Measurements from ENCODE around the gene PRAC1. TPM values are rescaled to one million over a fixed set of nuclear protein-coding genes. Genes with fewer than 3 reads are reported as not detected.

PRAC1 gene
- total and polyA plus RNA-seq, 12 donors, result not detected

DNA sequence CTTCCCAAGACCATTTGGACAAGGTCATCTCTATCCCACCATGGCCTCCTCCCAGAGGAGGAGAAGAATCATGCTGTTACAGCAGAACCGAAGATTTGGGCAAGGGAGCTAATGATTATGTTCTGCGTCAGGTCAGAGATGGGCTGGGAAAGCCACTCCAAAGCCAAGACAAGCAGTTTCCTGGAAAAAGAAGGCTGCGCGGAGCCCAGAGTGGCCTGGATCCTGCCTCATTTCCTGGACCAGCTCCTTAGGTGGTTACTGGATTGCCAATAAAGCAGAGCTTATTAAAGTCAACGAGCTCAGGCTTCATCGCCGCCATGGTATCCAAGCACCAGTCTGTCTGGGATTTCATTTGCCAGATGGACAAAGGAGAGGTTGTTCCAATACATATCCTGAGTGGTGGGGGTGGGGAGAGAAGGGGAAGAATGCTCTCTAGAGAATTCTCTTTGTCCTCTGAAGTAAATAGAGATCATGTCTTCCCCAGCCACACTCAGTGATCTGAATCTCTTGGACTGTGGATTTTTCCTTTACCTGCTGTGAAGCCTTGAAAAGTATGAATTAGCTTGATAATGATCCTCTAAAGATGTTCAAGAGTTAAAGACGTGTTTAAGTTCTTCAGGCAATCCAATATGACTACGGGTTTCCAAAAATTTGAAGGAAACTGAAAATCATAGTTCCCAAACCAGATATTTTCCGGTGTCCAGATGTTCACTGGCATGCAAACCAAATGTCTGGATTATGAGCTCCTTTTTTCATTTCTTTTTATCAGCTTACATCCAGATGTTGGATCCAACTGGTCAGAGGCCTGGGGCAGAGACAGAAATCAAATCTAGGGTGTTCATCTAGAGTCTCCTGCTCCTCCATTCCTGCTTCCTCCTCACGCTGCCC lies 17.7 kb downstream of the PRAC1 start:
- Histone ChIP-seq H3K4me3 (no peak overlapping the region), H3K9me3 (no peaks in the 10 kb centered on the region), H3K36me3 (no peaks in the 10 kb centered on the region), H3K27ac (no peak overlapping the region), H3K27me3 (peaks cover 0 to 99% (median 93%) of the 10 kb centered on the region in 7 donors), H3K4me1 (no peaks in the 10 kb centered on the region)
- ATAC-seq (no peak), DNase-seq (no peak)
- WGBS, 2 donors, result 70 to 71% methylated on average over 11 of the region's 11 CpGs
- TF ChIP-seq, protein P1, sequence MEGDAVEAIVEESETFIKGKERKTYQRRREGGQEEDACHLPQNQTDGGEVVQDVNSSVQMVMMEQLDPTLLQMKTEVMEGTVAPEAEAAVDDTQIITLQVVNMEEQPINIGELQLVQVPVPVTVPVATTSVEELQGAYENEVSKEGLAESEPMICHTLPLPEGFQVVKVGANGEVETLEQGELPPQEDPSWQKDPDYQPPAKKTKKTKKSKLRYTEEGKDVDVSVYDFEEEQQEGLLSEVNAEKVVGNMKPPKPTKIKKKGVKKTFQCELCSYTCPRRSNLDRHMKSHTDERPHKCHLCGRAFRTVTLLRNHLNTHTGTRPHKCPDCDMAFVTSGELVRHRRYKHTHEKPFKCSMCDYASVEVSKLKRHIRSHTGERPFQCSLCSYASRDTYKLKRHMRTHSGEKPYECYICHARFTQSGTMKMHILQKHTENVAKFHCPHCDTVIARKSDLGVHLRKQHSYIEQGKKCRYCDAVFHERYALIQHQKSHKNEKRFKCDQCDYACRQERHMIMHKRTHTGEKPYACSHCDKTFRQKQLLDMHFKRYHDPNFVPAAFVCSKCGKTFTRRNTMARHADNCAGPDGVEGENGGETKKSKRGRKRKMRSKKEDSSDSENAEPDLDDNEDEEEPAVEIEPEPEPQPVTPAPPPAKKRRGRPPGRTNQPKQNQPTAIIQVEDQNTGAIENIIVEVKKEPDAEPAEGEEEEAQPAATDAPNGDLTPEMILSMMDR (IDR thresholded peaks at IDR 0.05), result no peak
- intact Hi-C loops (cut with DNase I), result no loop called here

DNA sequence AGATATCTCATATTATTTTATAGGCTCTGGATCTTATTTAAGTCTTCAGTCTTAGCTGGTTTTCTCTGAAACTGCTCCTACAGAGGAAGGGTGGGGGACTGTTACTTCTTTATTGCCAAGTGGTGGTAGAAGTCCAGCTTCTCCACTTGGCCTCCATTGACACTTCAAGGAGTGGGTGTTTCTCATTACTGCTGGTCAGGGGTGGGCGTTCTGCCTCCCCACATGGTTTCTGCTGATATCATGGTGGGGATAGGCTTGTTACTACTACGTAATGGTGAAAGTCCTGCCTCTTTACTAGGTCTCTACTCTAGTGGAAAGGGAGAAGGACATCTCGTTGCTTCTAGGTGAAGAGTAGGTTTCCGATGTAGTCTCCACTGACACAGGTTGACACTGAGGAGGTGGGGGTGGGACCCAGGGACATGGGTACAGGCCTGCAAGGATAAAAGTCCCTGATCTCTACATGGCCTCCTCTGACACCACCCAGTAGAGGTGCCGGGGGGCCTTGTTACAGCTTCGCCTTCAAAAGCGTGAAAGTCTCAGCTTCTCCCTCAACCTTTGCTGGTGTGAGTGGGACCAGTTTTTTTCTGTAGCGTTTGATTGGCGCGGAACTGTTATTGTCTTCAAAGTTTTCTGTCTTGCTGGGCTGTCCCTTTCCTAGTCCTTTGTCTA lies 20.3 kb downstream of the PRAC1 start:
- intact Hi-C loops (cut with DNase I), result no loop called here
- Histone ChIP-seq H3K9me3 (no peaks in the 10 kb centered on the region), H3K4me3 (no peak overlapping the region), H3K4me1 (no peaks in the 10 kb centered on the region), H3K36me3 (no peaks in the 10 kb centered on the region), H3K27me3 (peaks cover 0 to 99% (median 93%) of the 10 kb centered on the region in 7 donors), H3K27ac (no peak overlapping the region)
- DNase-seq (no peak), ATAC-seq (no peak)
- TF ChIP-seq, protein P1 (IDR thresholded peaks at IDR 0.05), result no peak
- 91% methylated on average over 10 of the region's 10 CpGs for WGBS, 2 donors

DNA sequence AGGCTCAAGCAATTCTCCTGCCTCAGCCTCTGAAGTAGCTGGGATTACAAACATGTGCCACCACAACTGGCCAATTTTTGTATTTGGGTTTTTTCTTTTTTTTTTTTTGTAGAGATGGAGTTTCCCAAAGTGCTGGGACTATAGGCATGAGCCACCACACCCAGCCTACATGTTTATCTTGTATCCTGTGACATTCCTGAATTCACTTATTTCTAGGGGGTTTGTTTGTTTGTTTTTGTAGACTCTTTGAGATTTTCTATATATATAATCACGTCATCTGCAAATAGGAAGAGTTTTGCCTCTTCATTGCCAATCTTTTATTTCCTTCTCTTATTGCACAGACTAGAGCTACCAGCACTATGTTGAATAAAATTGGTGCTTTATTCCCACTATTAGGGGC lies 29.1 kb downstream of the PRAC1 start:
- DNase-seq (no peak), ATAC-seq (no peak)
- TF ChIP-seq, protein P1 (IDR thresholded peaks at IDR 0.05), result no peak
- intact Hi-C loops (cut with DNase I), result no loop called here
- no peaks in the 10 kb centered on the region for H3K4me1 ChIP-seq
- no peak overlapping the region for H3K27ac ChIP-seq
- H3K9me3 ChIP-seq, result peaks cover 0 to 10% (median 0%) of the 10 kb centered on the region in 11 donors
- 26 to 39% methylated on average over 1 of the region's 1 CpG for WGBS, 2 donors
- H3K36me3 ChIP-seq, result no peaks in the 10 kb centered on the region
- H3K27me3 ChIP-seq, result peaks cover 0 to 78% (median 64%) of the 10 kb centered on the region in 7 donors
- no peak overlapping the region for H3K4me3 ChIP-seq

DNA sequence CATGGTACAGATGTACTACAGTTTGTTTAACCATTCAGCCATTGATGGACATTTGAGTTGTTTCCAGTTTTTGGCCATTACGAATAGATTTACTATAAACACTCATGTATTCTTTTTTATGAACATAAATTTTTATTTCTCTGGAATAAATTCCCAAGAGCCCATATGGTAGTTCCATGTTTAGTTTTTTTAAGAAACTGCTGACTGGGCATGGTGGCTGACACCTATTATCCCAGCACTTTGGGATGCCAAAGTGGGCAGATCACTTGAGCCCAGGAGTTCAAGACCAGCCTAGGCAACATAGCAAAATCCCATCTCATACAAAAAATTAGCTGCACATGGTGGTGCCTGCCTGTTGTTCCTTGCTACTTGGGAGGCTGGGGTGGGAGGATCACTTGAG lies 30.3 kb downstream of the PRAC1 start:
- TF ChIP-seq, protein P1 (IDR thresholded peaks at IDR 0.05), result no peak
- H3K4me3 ChIP-seq, result no peak overlapping the region
- no peaks in the 10 kb centered on the region for H3K36me3 ChIP-seq
- H3K9me3 ChIP-seq, result peaks cover 0 to 10% (median 0%) of the 10 kb centered on the region in 11 donors
- no peak overlapping the region for H3K27ac ChIP-seq
- 85 to 93% methylated on average over 1 of the region's 1 CpG for WGBS, 2 donors
- H3K4me1 ChIP-seq, result no peaks in the 10 kb centered on the region
- ATAC-seq, result no peak
- intact Hi-C loops (cut with DNase I), result no loop called here
- DNase-seq, result no peak
- H3K27me3 ChIP-seq, result peaks cover 0 to 75% (median 63%) of the 10 kb centered on the region in 7 donors
